Esophagus squamous epithelium (tissue), 5 donors: ENCODE data around the gene MS4A18. TPM values are rescaled to one million over a fixed set of nuclear protein-coding genes. Genes with fewer than 3 reads are reported as not detected.

Experiments
- DNase-seq: peaks from one replicate; lab custom pipeline; 2025; lab: John Stamatoyannopoulos, UW
- H3K27ac ChIP-seq, 4 donors: fragments of 200-600 bp; sonication (generic); one replicate each; pipeline ENCODE4 v1.5.1; 2016 to 2019; ENCODE audit warnings: mild to moderate bottlenecking in 1 of 4
- H3K27me3 ChIP-seq, 4 donors: fragments of 200-600 bp; sonication (generic); 1 replicate in 3 of 4; 2 replicates in 1 of 4; pipeline versions ENCODE4 v1.5.1 to v1.6.0; 2017 to 2021; ENCODE audit warnings: antibody characterized with exemption in 1 of 4
- H3K36me3 ChIP-seq, 3 donors: fragments of 200-600 bp; sonication (generic); one replicate each; pipeline ENCODE4 v1.5.1; 2016 to 2019
- H3K4me1 ChIP-seq, 3 donors: fragments of 200-600 bp; sonication (generic); one replicate each; pipeline ENCODE4 v1.5.1; 2017 to 2019
- H3K4me3 ChIP-seq, 4 donors: fragments of 200-600 bp; sonication (generic); 1 replicate in 3 of 4; 2 replicates in 1 of 4; pipeline ENCODE4 v1.5.1; 2016 to 2019; ENCODE audit warnings: mild to moderate bottlenecking in 2 of 4, moderate library complexity in 1 of 4
- H3K9me3 ChIP-seq, 3 donors: fragments of 200-600 bp; sonication (generic); one replicate each; pipeline ENCODE4 v1.5.1; 2016 to 2019
- CTCF ChIP-seq, 6 experiments: fragments of 450-650 bp in 4 of 6; fragments of 200-600 bp in 2 of 6; sonication (generic) in 2 of 6; IDR thresholded peaks; one replicate each; pipeline ENCODE4 v1.5.1; 2016 to 2019; ENCODE audit warnings: antibody characterized with exemption in 6 of 6, mild to moderate bottlenecking in 4 of 6, moderate library complexity in 4 of 6
- POLR2A ChIP-seq, 4 donors: fragments of 450-650 bp; IDR thresholded peaks; one replicate each; pipeline ENCODE4 v1.6.1; 2017; ENCODE audit warnings: antibody characterized with exemption in 4 of 4, mild to moderate bottlenecking in 4 of 4, moderate library complexity in 3 of 4
- WGBS, 2 donors: methylation state at CpG; one replicate each; pipeline ENCODE4 v1.1.5; 2018; 5-methylcytosine and 5-hydroxymethylcytosine counted together
- intact Hi-C: fragments of 100-400 bp; cut with DNase I; formaldehyde crosslinking; loops from one replicate; pipeline ENCODE4 v1.15.0; 2022
- total RNA-seq, 4 donors: library from RNA; depleted of rRNA; stranded (reverse); fragments of >200 nt; gene quantifications; one replicate each; pipeline ENCODE4 v1.1.0, GENCODE V29; 2016
- donor health status: DM: yes; HTN: yes; CAD: no.

MS4A18 gene
- total RNA-seq, 4 donors from 2014 or later = not detected

- intact Hi-C loops = no loop called here
- H3K4me1 ChIP-seq = no peaks in the 10 kb centered on the region
- H3K36me3 ChIP-seq = no peaks in the 10 kb centered on the region
- 79 to 81% methylated on average over 9 to 10 of the region's 10 CpGs for WGBS, 2 donors
- no peak for TF ChIP-seq CTCF (IDR thresholded peaks at IDR 0.05)
- no peak for TF ChIP-seq POLR2A (IDR thresholded peaks at IDR 0.05)
- H3K27me3 ChIP-seq = peaks cover 0 to 44% (median 0%) of the 10 kb centered on the region in 4 donors
- DNase-seq = no peak
- no peak overlapping the region for H3K27ac ChIP-seq
- no peak overlapping the region for H3K4me3 ChIP-seq
- no peaks in the 10 kb centered on the region for H3K9me3 ChIP-seq
These were observed 42.0 kb downstream of the MS4A18 start for GRCh38 chr11:60766547-60766946.

- Histone ChIP-seq H3K4me1 (no peaks in the 10 kb centered on the region), H3K4me3 (no peak overlapping the region), H3K27ac (no peak overlapping the region), H3K9me3 (no peaks in the 10 kb centered on the region), H3K36me3 (no peaks in the 10 kb centered on the region), H3K27me3 (peaks cover 0 to 44% (median 0%) of the 10 kb centered on the region in 4 donors)
- WGBS, 2 donors = 19 to 42% methylated on average over 2 to 19 of the region's 26 CpGs
- TF ChIP-seq POLR2A (IDR thresholded peaks at IDR 0.05) (no peak), CTCF (IDR thresholded peaks at IDR 0.05) (no peak)
- DNase-seq = no peak
- intact Hi-C loops = no loop called here
These were observed 42.9 kb downstream of the MS4A18 start for GRCh38 chr11:60767388-60767811.

- no peaks in the 10 kb centered on the region for H3K36me3 ChIP-seq
- intact Hi-C loops = no loop called here
- H3K4me3 ChIP-seq = no peak overlapping the region
- no peak overlapping the region for H3K27ac ChIP-seq
- peaks cover 0 to 42% (median 0%) of the 10 kb centered on the region in 4 donors for H3K27me3 ChIP-seq
- WGBS, 2 donors = 78 to 93% methylated on average over 3 to 5 of the region's 8 CpGs
- no peaks in the 10 kb centered on the region for H3K9me3 ChIP-seq
- no peak for DNase-seq
- TF ChIP-seq CTCF (IDR thresholded peaks at IDR 0.05) = no peak
- no peak for TF ChIP-seq POLR2A (IDR thresholded peaks at IDR 0.05)
- H3K4me1 ChIP-seq = no peaks in the 10 kb centered on the region
These were observed 43.7 kb downstream of the MS4A18 start for GRCh38 chr11:60768202-60768601.

GRCh38 chr11:60769273-60769672, 44.8 kb downstream of the MS4A18 start:
- intact Hi-C loops = no loop called here
- 39 to 40% methylated on average over 4 of the region's 4 CpGs for WGBS, 2 donors
- no peak for DNase-seq

GRCh38 chr11:60769811-60770210, 45.3 kb downstream of the MS4A18 start:
- H3K36me3 ChIP-seq = no peaks in the 10 kb centered on the region
- DNase-seq = no peak
- WGBS, 2 donors = 74 to 87% methylated on average over 4 to 10 of the region's 11 CpGs

More at GRCh38 chr11:60769273-60769672, 44.8 kb downstream of the MS4A18 start:
- TF ChIP-seq CTCF (IDR thresholded peaks at IDR 0.05) (no peak), POLR2A (IDR thresholded peaks at IDR 0.05) (no peak)
- H3K4me3 ChIP-seq = no peak overlapping the region
- H3K27ac ChIP-seq = no peak overlapping the region
- peaks cover 0 to 32% (median 0%) of the 10 kb centered on the region in 4 donors for H3K27me3 ChIP-seq
- H3K9me3 ChIP-seq = no peaks in the 10 kb centered on the region
- no peaks in the 10 kb centered on the region for H3K36me3 ChIP-seq
- H3K4me1 ChIP-seq = no peaks in the 10 kb centered on the region

More at GRCh38 chr11:60769811-60770210, 45.3 kb downstream of the MS4A18 start:
- no peak overlapping the region for H3K27ac ChIP-seq
- H3K4me1 ChIP-seq = peaks cover 0 to under 1% (median 0%) of the 10 kb centered on the region in 3 donors
- no peak overlapping the region for H3K4me3 ChIP-seq
- TF ChIP-seq CTCF (IDR thresholded peaks at IDR 0.05) = no peak
- TF ChIP-seq POLR2A (IDR thresholded peaks at IDR 0.05) = no peak
- H3K9me3 ChIP-seq = no peaks in the 10 kb centered on the region
- intact Hi-C loops = no loop called here
- peaks cover 0 to 32% (median 0%) of the 10 kb centered on the region in 4 donors for H3K27me3 ChIP-seq
